ENCODE measurements around the gene OR6C74.

DNA sequence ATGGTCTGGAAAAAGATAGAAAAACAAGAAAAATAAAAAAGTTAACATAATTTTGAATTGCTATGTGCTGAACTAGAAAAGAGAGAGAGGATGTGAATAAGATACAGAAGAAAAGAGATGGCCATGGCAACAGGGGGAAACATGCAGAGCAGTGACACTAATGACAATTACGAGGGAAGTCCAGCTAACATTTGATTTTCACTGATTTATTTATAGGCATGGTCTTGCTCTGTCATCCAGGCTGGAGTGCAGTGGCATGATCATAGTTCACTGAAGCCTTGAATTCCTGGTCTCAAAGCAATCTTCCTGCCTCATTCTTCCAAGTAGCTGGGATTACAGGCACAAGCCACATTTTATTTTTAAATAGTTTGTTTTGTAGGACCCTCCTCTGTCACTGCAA is 1.8 kb downstream of the OR6C74 start:
- TF ChIP-seq, protein P1, sequence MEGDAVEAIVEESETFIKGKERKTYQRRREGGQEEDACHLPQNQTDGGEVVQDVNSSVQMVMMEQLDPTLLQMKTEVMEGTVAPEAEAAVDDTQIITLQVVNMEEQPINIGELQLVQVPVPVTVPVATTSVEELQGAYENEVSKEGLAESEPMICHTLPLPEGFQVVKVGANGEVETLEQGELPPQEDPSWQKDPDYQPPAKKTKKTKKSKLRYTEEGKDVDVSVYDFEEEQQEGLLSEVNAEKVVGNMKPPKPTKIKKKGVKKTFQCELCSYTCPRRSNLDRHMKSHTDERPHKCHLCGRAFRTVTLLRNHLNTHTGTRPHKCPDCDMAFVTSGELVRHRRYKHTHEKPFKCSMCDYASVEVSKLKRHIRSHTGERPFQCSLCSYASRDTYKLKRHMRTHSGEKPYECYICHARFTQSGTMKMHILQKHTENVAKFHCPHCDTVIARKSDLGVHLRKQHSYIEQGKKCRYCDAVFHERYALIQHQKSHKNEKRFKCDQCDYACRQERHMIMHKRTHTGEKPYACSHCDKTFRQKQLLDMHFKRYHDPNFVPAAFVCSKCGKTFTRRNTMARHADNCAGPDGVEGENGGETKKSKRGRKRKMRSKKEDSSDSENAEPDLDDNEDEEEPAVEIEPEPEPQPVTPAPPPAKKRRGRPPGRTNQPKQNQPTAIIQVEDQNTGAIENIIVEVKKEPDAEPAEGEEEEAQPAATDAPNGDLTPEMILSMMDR (IDR thresholded peaks at IDR 0.05; ENCODE audit: low read depth, low read length, poor library complexity, severe bottlenecking): no peak
- no peak for TF ChIP-seq EZH2phosphoT487 (IDR thresholded peaks at IDR 0.05; ENCODE audit: borderline replicate concordance, low read length)
